Activated T-cell treated with anti-CD3 and anti-CD28 coated beads for 24 hours (primary cell): Measurements from ENCODE around the gene B3GALT6.

Source experiments
- DNase-seq: peaks from one replicate; pipeline ENCODE4 v3.0.0-alpha.2; 2020; ENCODE audit warnings: low read depth

The B3GALT6 gene

GRCh38 chr1:1202831-1203560 lies 29.0 kb upstream of the B3GALT6 start:
- DNase-seq, result no peak

DNA sequence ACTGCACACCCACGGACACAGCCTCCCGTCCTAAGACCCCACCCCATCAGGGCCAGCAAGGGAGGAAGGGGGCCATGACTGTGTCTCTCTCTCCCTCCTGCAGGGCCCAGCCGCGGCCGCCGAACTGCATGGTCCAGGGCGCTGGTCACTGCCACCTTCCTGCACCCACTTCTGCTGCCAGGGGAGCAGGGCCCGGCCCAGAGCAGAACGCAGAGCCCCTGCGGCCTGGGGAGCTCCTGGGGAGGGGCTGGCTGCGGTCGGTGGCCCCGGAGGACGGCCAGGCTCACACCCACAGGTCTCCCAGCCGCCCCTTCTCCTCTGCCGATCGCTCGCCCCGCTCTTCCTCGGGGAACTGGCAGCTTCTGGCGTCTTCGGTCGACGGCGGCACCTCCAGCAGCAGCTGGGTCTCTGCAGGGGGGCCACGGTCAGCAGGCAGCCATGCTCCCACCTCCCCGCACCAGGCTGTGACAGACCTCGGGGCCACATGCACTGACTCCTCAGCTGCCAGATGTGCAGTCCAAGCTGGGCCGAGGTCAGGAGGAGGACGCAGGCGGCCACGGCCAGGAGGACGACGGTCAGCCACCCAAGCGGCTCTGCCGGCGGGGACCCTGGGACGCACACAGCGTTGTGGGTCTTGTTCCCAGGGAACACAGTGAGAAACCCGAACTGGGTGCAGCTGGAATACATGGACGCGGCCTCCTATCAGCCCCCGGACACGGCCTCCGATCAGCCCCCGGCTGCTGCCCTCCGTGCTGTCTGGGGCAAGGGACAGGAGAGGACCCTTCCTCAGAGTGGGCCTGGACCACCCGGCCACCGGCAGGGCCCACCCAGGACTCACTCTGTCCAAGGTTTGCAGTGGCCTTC lies 28.2 kb upstream of the B3GALT6 start:
- no peak for DNase-seq

DNA sequence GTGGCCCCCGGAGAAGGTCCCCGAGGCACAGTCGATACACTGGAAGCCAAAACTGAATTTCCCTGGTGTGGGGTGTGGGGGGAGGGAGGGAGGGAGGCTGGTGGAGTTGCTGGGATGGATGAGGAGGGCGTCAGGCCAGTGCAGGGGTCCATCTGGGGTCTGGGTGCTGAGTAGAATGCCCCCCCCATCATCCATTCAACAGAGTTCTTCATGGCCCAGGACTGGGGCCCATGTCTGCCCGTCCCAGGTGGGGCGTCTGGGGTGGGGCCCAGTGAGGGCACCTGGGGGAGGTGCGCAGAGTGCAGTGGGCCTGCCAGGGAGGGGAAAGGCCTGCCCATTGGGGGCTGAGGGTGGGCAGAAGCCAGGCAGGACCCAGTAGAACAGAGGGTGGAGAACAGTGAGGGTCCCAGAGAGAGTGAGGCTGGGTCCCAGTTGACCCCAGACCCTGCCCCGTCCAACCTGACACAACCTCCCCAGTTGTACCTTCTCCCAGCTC lies 27.6 kb upstream of the B3GALT6 start:
- DNase-seq, result no peak

- no peak for DNase-seq
Observed at GRCh38 chr1:1204998-1205768, 26.9 kb upstream of the B3GALT6 start.

- DNase-seq, result no peak
Observed at GRCh38 chr1:1205769-1206375, 26.2 kb upstream of the B3GALT6 start.

- DNase-seq, result no peak
Observed at GRCh38 chr1:1206376-1206965, 25.6 kb upstream of the B3GALT6 start, which contains the start of gene TNFRSF18. TSS of gene TNFRSF18 (minus strand) at chr1:1206592. CDS start at chr1:1206571, 21 bp downstream.

DNA sequence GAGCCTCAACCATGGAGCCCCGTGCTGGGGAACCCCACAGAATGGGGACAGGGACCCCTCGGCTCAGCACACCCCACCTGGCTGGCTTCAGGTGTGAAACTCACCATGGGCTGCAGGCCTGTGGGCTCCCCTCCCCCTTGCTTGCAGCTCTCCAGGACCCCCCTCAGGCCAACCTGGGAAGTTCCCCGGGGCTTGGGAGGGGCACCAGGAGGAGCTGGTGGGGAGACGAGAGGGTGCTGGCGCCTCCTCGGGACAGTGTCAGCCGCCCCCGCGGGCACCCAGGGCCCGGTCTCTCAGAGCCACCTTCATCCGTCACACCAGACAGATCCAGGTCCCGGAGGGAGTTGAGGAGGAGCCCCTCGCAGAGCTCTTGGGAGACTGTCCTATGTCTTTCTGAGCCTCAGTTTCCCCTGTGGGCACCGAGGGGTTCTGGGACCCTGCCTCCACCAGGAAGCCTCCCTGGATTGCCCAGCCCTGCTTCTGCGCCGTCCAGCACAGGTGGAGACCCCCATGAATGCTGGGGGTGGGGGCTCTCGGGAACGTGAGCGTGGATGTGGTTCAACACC lies 25.0 kb upstream of the B3GALT6 start:
- DNase-seq, result no peak

GRCh38 chr1:1207571-1207892 lies 24.5 kb upstream of the B3GALT6 start:
- no peak for DNase-seq

DNA sequence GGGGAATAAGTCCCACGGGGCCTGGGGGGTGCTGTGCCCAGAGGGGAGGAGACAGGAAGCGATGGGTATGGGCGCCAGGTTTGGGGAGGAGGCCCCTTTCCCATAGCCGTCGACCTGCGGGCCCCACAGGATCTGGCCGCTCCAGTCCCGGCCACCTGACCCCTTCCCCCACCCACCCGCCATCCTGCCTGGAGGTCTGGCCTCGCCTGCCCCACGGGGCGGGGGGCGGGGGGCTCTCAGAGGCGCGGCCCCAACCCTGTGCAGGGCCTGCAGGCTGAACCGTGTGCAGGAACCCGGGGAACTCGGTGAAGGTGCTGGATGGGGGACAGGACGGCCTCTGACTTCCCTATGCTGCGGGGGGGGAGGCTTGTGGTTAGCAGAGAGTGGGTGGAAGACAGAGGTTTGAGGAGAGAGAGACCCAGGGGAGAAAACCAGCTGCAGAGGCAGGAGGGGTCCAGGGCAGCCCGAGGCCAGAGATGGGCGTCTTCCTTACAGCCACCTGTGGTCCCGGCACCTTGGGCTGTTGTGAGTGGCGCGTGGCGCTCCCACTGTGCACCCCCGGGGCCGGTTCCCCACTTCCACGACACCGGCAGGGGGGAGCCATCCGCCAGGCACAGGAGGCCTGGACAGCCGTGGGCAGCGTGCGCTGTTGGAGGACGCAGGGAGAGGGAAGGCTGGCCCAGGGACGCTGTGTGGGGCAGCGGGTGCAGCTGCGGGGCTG lies 23.2 kb upstream of the B3GALT6 start:
- DNase-seq, result no peak

GRCh38 chr1:1210726-1211540 lies 21.1 kb upstream of the B3GALT6 start:
- no peak for DNase-seq

DNA sequence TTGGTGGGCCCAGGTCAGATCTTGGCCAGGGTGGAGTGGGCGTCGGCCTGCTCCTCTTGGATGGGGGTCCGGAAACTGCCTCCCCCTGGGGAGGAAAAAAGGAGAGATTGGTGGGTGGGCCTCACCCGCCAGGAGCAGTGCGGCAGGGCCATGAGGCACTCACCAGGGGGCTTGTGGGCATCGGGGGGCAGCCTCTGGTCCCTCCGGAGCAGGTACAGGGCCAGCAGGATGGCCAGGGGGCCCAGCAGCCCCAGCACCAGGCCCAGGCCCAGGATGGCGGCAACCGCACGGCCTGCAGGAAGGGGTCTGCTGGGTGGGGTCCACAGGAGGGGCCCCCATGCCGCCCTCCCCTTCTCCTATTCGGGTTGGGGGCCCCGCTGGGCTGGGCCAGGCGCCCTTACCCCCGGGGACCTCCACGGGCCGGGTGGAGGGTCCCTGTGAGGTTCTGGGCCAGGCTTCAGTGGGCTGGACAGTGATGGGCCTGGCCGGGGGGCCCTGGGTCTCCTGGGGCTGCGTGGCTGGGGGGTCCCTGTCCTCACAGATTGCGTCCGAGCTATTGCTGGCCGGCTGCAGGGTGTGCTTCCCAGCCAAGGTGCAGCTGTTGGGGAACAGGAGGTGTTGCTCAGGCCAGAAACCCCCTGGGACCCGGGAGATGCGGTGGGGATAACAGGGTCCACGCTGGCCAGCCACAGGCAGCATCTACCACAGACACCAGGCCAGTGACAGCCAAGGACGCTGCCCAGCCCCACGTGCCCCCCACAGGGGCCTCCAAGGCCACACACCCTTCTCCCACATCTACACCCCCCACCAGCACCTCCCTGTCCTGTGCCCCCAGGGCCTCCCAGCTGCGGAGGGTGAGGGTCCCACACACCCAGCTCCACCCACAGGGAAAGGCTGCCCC lies 20.2 kb upstream of the B3GALT6 start:
- no peak for DNase-seq

- DNase-seq, result no peak
Observed at GRCh38 chr1:1212780-1213344, 19.2 kb upstream of the B3GALT6 start.

DNA sequence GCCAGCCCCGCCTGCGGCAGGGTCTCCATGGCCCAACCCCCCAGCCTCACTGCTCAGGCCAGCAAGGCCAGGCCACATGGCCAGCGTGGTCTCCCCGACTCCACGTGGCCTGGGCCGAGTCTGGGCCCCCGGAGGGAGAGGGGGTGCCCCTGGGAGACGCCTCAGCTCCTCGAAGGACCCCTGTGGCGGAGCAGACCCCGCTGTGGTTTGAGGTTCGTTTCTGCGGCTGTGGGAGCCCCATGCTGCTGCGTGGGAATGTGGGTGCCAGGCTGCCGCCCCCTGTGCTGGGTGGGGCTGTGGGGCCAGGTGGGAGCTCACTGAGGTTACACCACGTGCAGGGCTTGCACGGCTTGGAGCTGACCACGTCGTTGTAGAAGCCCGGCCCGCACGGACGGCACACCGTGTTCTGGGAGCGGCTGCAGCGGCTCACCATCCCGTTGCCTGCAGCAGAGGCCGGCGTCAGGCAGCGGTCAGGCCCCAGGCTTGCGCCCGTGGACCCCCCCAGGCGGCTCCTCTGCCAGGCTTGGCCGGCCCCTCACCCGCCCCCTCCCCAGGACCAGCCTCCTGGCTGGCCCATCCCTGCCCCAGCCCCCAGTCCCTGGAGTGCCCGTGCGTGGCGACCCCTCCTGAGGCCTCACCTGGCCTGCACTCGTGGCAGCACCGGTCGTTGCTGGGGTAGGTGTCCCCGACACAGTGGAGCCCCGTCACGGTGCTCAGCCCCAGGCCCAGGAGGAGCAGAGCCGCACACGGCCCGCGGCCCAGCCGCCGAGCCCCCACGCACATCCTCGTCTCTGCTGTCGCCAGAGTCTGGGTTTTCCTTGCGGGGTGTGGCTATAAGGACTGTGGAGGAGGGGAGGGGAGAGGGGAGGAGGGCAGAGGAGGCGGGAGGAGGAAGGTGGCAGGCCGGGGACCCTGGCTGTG lies 18.4 kb upstream of the B3GALT6 start, which contains the start of gene TNFRSF4:
Gene TNFRSF4, minus strand, starts transcription at position 809 of the 921 bp plus-strand sequence. Its CDS starts 26 bp downstream, at position 783.
- peak; percentile 48 for DNase-seq

DNA sequence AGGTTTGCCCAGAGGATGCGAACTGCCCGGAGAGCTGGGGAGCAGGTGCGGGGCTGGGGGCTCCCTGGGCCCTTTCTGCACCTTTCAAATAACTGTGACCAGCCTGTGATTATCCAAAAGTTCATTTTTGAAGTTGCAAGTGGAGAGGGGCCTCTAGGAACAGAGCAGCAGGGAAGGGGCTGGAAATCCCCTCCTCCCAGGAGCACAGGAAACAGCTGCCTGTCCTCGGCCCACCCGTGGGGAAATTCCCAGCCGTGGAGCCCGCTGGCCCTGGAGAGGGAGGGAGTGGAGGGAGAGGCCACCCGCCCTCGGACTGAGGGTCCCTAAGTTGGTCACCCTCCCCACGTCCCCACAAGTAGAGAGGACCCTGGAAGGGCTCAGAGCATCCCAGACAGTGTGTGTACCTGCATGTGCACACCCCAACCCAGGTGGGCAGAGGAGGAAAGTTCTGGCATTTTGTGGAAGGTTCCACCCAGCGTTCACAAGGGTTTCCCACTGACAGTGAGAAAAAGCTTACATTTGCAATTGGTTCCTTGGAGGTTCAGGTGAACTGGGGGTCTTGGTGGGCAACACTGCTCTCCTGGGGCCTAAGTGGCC lies 16.9 kb upstream of the B3GALT6 start:
- no peak for DNase-seq

DNA sequence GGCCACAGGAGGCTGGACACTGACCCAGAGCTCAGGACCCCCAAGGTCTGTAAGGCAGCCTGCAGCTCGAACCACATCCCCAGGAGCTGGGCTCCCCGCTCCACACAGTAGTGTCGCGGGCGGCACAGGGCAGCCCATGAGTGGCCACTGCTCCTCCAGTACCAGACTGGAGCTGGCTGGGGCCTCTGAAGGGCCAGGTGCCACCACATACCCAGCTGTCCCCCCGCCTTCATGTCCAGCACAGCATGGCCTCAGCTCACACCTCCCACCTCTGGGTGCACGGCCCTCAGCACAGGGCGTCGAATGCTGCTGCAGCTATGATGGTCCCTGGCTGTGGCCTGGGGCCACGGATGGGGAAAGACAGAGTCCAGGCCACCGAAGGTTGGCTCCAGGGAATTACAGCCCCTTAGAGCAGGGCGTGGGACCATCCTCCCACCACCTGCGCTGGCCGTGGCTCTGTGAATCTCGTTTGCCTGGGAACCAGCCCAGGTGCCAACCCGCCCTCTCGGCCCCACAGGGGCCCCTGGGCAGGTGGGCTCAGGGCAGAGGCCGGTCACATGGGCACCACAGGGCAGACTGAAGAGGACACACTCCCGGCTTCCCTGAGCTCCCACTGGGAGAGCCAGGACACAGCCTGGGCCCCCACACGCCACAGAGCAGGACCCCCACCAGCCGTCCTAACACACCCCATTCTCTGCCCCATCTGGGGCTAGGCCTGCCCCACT lies 16.0 kb upstream of the B3GALT6 start:
- DNase-seq, result no peak
